Measurements from ENCODE around the gene NDFIP1. TPM values are rescaled to one million over a fixed set of nuclear protein-coding genes. Genes with fewer than 3 reads are reported as not detected.

NDFIP1 gene
- total and polyA plus RNA-seq, 2 of the 8 experiments (the other 6 are each of a cell fraction or from before 2014, with no cell fraction given), result 8.8 to 27.1 TPM

DNA sequence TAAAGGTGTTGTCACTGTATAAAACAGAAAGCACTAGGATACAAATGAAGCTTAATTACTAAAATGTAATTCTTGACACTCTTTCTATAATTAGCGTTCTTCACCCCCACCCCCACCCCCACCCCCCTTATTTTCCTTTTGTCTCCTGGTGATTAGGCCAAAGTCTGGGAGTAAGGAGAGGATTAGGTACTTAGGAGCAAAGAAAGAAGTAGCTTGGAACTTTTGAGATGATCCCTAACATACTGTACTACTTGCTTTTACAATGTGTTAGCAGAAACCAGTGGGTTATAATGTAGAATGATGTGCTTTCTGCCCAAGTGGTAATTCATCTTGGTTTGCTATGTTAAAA, 43.8 kb downstream of the NDFIP1 start:
- H2AFZ ChIP-seq (ENCODE audit: low read length), result no peak overlapping the region
- POLR2A ChIA-PET (ENCODE audit: partially characterized antibody), result interaction anchor here (0.6 kb wide), 1 partner anchor 147 kb away, joined by 3 read pairs; no protein-coding TSS in a partner anchor
- H4K91ac ChIP-seq (replicated peaks; ENCODE audit: insufficient read length, low read length), result no peak overlapping the region
- no peaks in the 10 kb centered on the region for H3K9me3 ChIP-seq (ENCODE audit: insufficient read depth in 2 of 2, low read depth in 1 of 2, low read length in 1 of 2)
- no peaks in the 10 kb centered on the region for H3K79me1 ChIP-seq (ENCODE audit: low read depth, low read length)
- H3K56ac ChIP-seq (replicated peaks; ENCODE audit: insufficient read length, low read depth, low read length), result no peak overlapping the region
- CTCF ChIA-PET (ENCODE audit: partially characterized antibody), result interaction anchor here (0.5 to 2.3 kb wide), 29 partner anchors 9 to 564 kb away, joined by 3 to 9 read pairs (median 3); no protein-coding TSS in a partner anchor
- no peak overlapping the region for H2BK120ac ChIP-seq (replicated peaks; ENCODE audit: low read depth, low read length)
- H3K4me2 ChIP-seq (ENCODE audit: insufficient read depth in 1 of 2, low read depth in 2 of 2, low read length in 2 of 2), result no peak overlapping the region
- peak overlapping the region; percentile 17 for H4K5ac ChIP-seq (ENCODE audit: insufficient read length, low read depth, low read length)
- H3K23ac ChIP-seq (ENCODE audit: insufficient read length), result no peak overlapping the region
- no peak overlapping the region for H2BK20ac ChIP-seq (ENCODE audit: low read length)
- no peaks in the 10 kb centered on the region for H4K20me1 ChIP-seq (replicated peaks in 1 of 2; ENCODE audit: control insufficient read depth in 1 of 2, insufficient read depth in 2 of 2, low read length in 2 of 2)
- H3K36me3 ChIP-seq (ENCODE audit: control insufficient read depth in 2 of 4, insufficient read depth in 4 of 4, low read length in 3 of 4), result peaks cover 0 to 7% (median 3%) of the 10 kb centered on the region in 4 experiments; a peak in 2 of 8 replicates
- H3K27me3 ChIP-seq (replicated peaks in 1 of 4; ENCODE audit: control insufficient read depth in 3 of 4, extremely low read depth in 1 of 4, insufficient read depth in 3 of 4, low read length in 3 of 4), result no peaks in the 10 kb centered on the region
- WGBS, 2 experiments (ENCODE audit: extremely low coverage in 1 of 2, insufficient coverage in 1 of 2, insufficient read length in 1 of 2, insufficient replicate concordance in 2 of 2, low coverage in 1 of 2, low lambda C conversion rate in 2 of 2, missing lambda C conversion rate in 1 of 2), result 11% methylated on average over 1 of the region's 1 CpG; no CpG with 5 or more reads in 1 of the 2 experiments
- no peak overlapping the region for H3K14ac ChIP-seq (ENCODE audit: insufficient read length)
- no peak overlapping the region for H3K27ac ChIP-seq (ENCODE audit: low read depth, low read length)
- no peak overlapping the region for H3K4ac ChIP-seq (replicated peaks; ENCODE audit: insufficient read length, low read depth, low read length)
- H3K23me2 ChIP-seq (ENCODE audit: low read depth, low read length), result no peaks in the 10 kb centered on the region
- H3K4me3 ChIP-seq (ENCODE audit: extremely low read depth in 1 of 4, insufficient read depth in 2 of 4, low read depth in 3 of 4, low read length in 4 of 4), result no peak overlapping the region
- no peak overlapping the region for H2AK5ac ChIP-seq (ENCODE audit: low read depth, low read length)
- no peak overlapping the region for H3K18ac ChIP-seq (ENCODE audit: extremely low read depth, low read length)
- H2BK15ac ChIP-seq (ENCODE audit: low read length), result no peak overlapping the region
- peaks cover 0 to 17% (median 7%) of the 10 kb centered on the region in 4 experiments; a peak in 3 of 7 replicates for H3K4me1 ChIP-seq (replicated peaks in 1 of 4; ENCODE audit: control insufficient read depth in 3 of 4, insufficient read depth in 4 of 4, low read length in 3 of 4)
- H4K8ac ChIP-seq (ENCODE audit: extremely low read depth, insufficient read depth, low read length), result no peak overlapping the region
- no peak overlapping the region for H2BK12ac ChIP-seq (ENCODE audit: low read depth, low read length)
- H3K9ac ChIP-seq (replicated peaks in 1 of 4; ENCODE audit: extremely low read depth in 1 of 4, low read depth in 3 of 4, low read length in 3 of 4), result no peak overlapping the region
- H3K79me2 ChIP-seq (ENCODE audit: control insufficient read depth in 1 of 2, insufficient read depth in 2 of 2, low read length in 2 of 2), result no peaks in the 10 kb centered on the region
- H2BK5ac ChIP-seq (ENCODE audit: low read depth, low read length), result no peak overlapping the region
- FAIRE-seq (peak; percentile 50), DNase-seq (ENCODE audit: low read depth in 1 of 2, low spot score in 2 of 2) (no peak)
- peak in 1 of 2 experiments; percentile 24; a peak in 1 of 4 replicates for TF ChIP-seq RAD21 (IDR thresholded peaks at IDR 0.05 in 1 of 2, conservative IDR thresholded peaks at IDR 0.05 in 1 of 2; ENCODE audit: low read depth in 2 of 2, low read length in 2 of 2)
